SK-N-SH (cell line): ENCODE measurements around the gene LHX4. TPM values are rescaled to one million over a fixed set of nuclear protein-coding genes. Genes with fewer than 3 reads are reported as not detected.

ENCODE experiments used
- CTCF ChIA-PET: fragments of 300-600, 350-600 bp; formaldehyde crosslinking; extraction: SDS; loops from one replicate; lab custom pipeline; 2021; lab: Yijun Ruan, JAX
- POLR2A ChIA-PET: fragments of 350-600 bp; sonication (Branson Sonifier 250); formaldehyde crosslinking; extraction: SDS; loops from one replicate; lab custom pipeline; 2020; ENCODE audit warnings: antibody characterized with exemption, inconsistent platforms; lab: Yijun Ruan, JAX
- DNase-seq: peaks from one replicate; pipeline ENCODE4 v3.0.0; 2012
- H2AFZ ChIP-seq: fragments of 200-600 bp; sonication (generic); 2 replicates; pipeline ENCODE4 v1.8.1; 2016; ENCODE audit warnings: antibody characterized with exemption, mild to moderate bottlenecking, low read depth
- H3F3A ChIP-seq: fragments of 200-600 bp; sonication (generic); replicated peaks from 2 replicates; pipeline ENCODE3; 2016; ENCODE audit warnings: antibody characterized with exemption, mild to moderate bottlenecking; ENCODE audit not compliant: insufficient read depth
- H3K27ac ChIP-seq, 2 experiments: fragments of 200-500 bp in 1 of 2; fragments of 200-600 bp in 1 of 2; sonication (Bioruptor generic) in 1 of 2; sonication (generic), shearing (Covaris generic) in 1 of 2; 2 replicates each; pipeline versions ENCODE4 v1.5.1 to v1.6.1; 2014 to 2016; ENCODE audit warnings: low read depth in 2 of 2, inconsistent platforms in 1 of 2, low read length in 1 of 2, mild to moderate bottlenecking in 1 of 2, mixed read lengths in 1 of 2
- H3K27me3 ChIP-seq: fragments of 200-600 bp; sonication (generic), shearing (Covaris generic); 2 replicates; pipeline ENCODE4 v1.6.1; 2016; ENCODE audit warnings: mixed run types; ENCODE audit not compliant: insufficient read depth
- H3K36me3 ChIP-seq, 2 experiments: fragments of 200-500 bp in 1 of 2; fragments of 200-600 bp in 1 of 2; sonication (Bioruptor generic) in 1 of 2; sonication (generic) in 1 of 2; replicated peaks in 1 of 2; 2 replicates each; pipeline versions ENCODE3 to v1.5.1; 2014 to 2016; ENCODE audit warnings: low read length in 1 of 2, mild to moderate bottlenecking in 1 of 2; ENCODE audit not compliant: insufficient read depth in 2 of 2, control insufficient read depth in 1 of 2
- H3K4me1 ChIP-seq, 2 experiments: fragments of 200-500 bp in 1 of 2; fragments of 200-600 bp in 1 of 2; sonication (Bioruptor generic) in 1 of 2; sonication (generic), shearing (Covaris generic) in 1 of 2; 2 replicates each; pipeline versions ENCODE4 v1.5.1 to v1.6.1; 2014 to 2016; ENCODE audit warnings: low read depth in 1 of 2, low read length in 1 of 2, mixed run types in 1 of 2; ENCODE audit not compliant: insufficient read depth in 2 of 2, control insufficient read depth in 1 of 2
- H3K4me2 ChIP-seq: fragments of 200-600 bp; sonication (generic), shearing (Covaris generic); 2 replicates; pipeline ENCODE4 v1.6.1; 2017; ENCODE audit warnings: mixed run types
- H3K4me3 ChIP-seq, 2 experiments: fragments of 200-500 bp in 1 of 2; fragments of 200-600 bp in 1 of 2; sonication (Bioruptor generic) in 1 of 2; sonication (generic), shearing (Covaris generic) in 1 of 2; 2 replicates each; pipeline versions ENCODE4 v1.5.1 to v1.8.1; 2014 to 2016; ENCODE audit warnings: low read depth in 2 of 2, inconsistent platforms in 1 of 2, low read length in 1 of 2, mild to moderate bottlenecking in 1 of 2, mixed read lengths in 1 of 2, moderate library complexity in 1 of 2
- H3K79me2 ChIP-seq: fragments of 200-600 bp; sonication (generic); 2 replicates; pipeline ENCODE4 v1.8.1; 2017; ENCODE audit warnings: mild to moderate bottlenecking; ENCODE audit not compliant: insufficient read depth
- H3K9ac ChIP-seq: fragments of 200-600 bp; sonication (generic); 2 replicates; pipeline ENCODE4 v1.6.1; 2017; ENCODE audit warnings: mixed run types
- H3K9me2 ChIP-seq: fragments of 200-600 bp; sonication (generic); 2 replicates; pipeline ENCODE4 v1.6.1; 2017; ENCODE audit warnings: mixed run types
- H3K9me3 ChIP-seq: fragments of 200-600 bp; sonication (generic); 2 replicates; pipeline ENCODE4 v1.6.1; 2017; ENCODE audit warnings: mixed run types, mild to moderate bottlenecking, moderate library complexity
- H4K20me1 ChIP-seq: fragments of 200-600 bp; sonication (generic); 2 replicates; pipeline ENCODE4 v1.6.1; 2017; ENCODE audit warnings: mild to moderate bottlenecking, mixed run types; ENCODE audit not compliant: insufficient read depth
- CHD2 ChIP-seq: fragments of 150-350 bp; IDR thresholded peaks from 2 replicates; pipeline ENCODE4 v1.6.1; 2018; ENCODE audit warnings: low read length; ENCODE audit not compliant: partially characterized antibody
- CTCF ChIP-seq: fragments of 200-600 bp; sonication (generic); IDR thresholded peaks from 2 replicates; pipeline ENCODE4 v1.6.1; 2017; ENCODE audit warnings: antibody characterized with exemption, mild to moderate bottlenecking, moderate library complexity
- EP300 ChIP-seq, 2 experiments: IDR thresholded peaks; 2 replicates each; pipeline versions ENCODE4 v1.4.0 to v1.6.1; 2012; ENCODE audit warnings: borderline replicate concordance in 1 of 2, low read depth in 1 of 2, low read length in 1 of 2
- FOXJ3 ChIP-seq: sonication (generic); formaldehyde crosslinking; IDR thresholded peaks from 2 replicates; pipeline ENCODE4 v1.5.1; 2020; ENCODE audit warnings: mild to moderate bottlenecking, missing genetic modification reagents
- FOXM1 ChIP-seq: IDR thresholded peaks from 2 replicates; pipeline ENCODE4 v1.4.0; 2012; ENCODE audit warnings: low read depth, mild to moderate bottlenecking
- IRF3 ChIP-seq: fragments of 150-350 bp; IDR thresholded peaks from 2 replicates; pipeline ENCODE4 v1.6.1; 2016; ENCODE audit warnings: mild to moderate bottlenecking, low read depth, low read length
- JUND ChIP-seq: IDR thresholded peaks from 2 replicates; pipeline ENCODE4 v1.4.0; 2012
- MXI1 ChIP-seq: IDR thresholded peaks from 2 replicates; pipeline ENCODE4 v1.6.1; 2012; ENCODE audit warnings: mild to moderate bottlenecking, low read depth, low read length, improper control_type of control experiment
- NFIC ChIP-seq: IDR thresholded peaks from 2 replicates; pipeline ENCODE4 v1.4.0; 2012; ENCODE audit warnings: borderline replicate concordance
- NRF1 ChIP-seq: IDR thresholded peaks from 2 replicates; pipeline ENCODE4 v1.6.1; 2012; ENCODE audit warnings: low read depth, mild to moderate bottlenecking, low read length
- POLR2AphosphoS5 ChIP-seq: IDR thresholded peaks from 2 replicates; pipeline ENCODE4 v1.6.1; 2012; ENCODE audit warnings: low read depth, low read length
- RAD21 ChIP-seq: IDR thresholded peaks from 2 replicates; pipeline ENCODE4 v1.6.1; 2012; ENCODE audit warnings: mild to moderate bottlenecking, low read length
- RCOR1 ChIP-seq: fragments of 150-350 bp; IDR thresholded peaks from 2 replicates; pipeline ENCODE4 v1.6.1; 2017; ENCODE audit warnings: antibody characterized with exemption, low read length
- RFX5 ChIP-seq: IDR thresholded peaks from 2 replicates; pipeline ENCODE4 v1.6.1; 2012; ENCODE audit warnings: mild to moderate bottlenecking, improper control_type of control experiment, low read length
- SMC3 ChIP-seq: IDR thresholded peaks from 2 replicates; pipeline ENCODE4 v1.6.1; 2012; ENCODE audit warnings: low read depth, low read length, improper control_type of control experiment
- USF1 ChIP-seq: IDR thresholded peaks from 2 replicates; pipeline ENCODE4 v1.4.0; 2012; ENCODE audit warnings: low read depth, borderline replicate concordance
- YY1 ChIP-seq: IDR thresholded peaks from 2 replicates; pipeline ENCODE4 v1.4.0; 2012; ENCODE audit warnings: low read depth, mild to moderate bottlenecking
- WGBS: methylation state at CpG from one replicate; pipeline ENCODE4 v1.1.6; 2017; ENCODE audit warnings: low lambda C conversion rate; 5-methylcytosine and 5-hydroxymethylcytosine counted together
- polyA plus RNA-seq, 3 experiments: library from polyadenylated mRNA; depleted of rRNA; stranded (reverse); fragments of >200 nt; gene quantifications; 2 replicates each; pipeline ENCODE4 v1.2.3, GENCODE V29; 2012

LHX4 gene
- polyA plus RNA-seq, 1 of the 3 experiments (the other 2 are of a cell fraction), result not detected

GRCh38 chr1:180279651-180280050 is 49.6 kb downstream of the LHX4 start:
- no peaks in the 10 kb centered on the region for H3K27me3 ChIP-seq
- CTCF ChIA-PET, result interaction anchor here (0.6 kb wide), 1 partner anchor 198 kb away, joined by 4 read pairs; no protein-coding TSS in a partner anchor
- WGBS, result 100% methylated on average over 1 of the region's 1 CpG
- H4K20me1 ChIP-seq, result no peaks in the 10 kb centered on the region
- H3F3A ChIP-seq, result no peaks in the 10 kb centered on the region
- H3K9ac ChIP-seq, result no peak overlapping the region
- H3K9me3 ChIP-seq, result no peaks in the 10 kb centered on the region
- no peak for DNase-seq
- no peak overlapping the region for H3K4me2 ChIP-seq
- no peaks in the 10 kb centered on the region for H3K79me2 ChIP-seq
- TF ChIP-seq JUND, result no peak
- TF ChIP-seq POLR2AphosphoS5, result no peak
- TF ChIP-seq CTCF, result no peak
- TF ChIP-seq SMC3, result no peak
- TF ChIP-seq NFIC, result no peak
- no peak for TF ChIP-seq IRF3
- no peak for TF ChIP-seq FOXM1
- TF ChIP-seq CHD2, result no peak
- no peak for TF ChIP-seq FOXJ3
- no peak for TF ChIP-seq RAD21
- TF ChIP-seq RFX5, result no peak
- TF ChIP-seq NRF1, result no peak
- no peak for TF ChIP-seq EP300 (IDR thresholded peaks at IDR 0.05; ENCODE audit: borderline replicate concordance in 1 of 2, low read depth in 1 of 2, low read length in 1 of 2)
- TF ChIP-seq RCOR1, result no peak
- no peak for TF ChIP-seq MXI1
- no peak for TF ChIP-seq USF1
- TF ChIP-seq YY1, result no peak
- peaks cover 0 to 12% of the 10 kb centered on the region in 2 experiments; a peak in 2 of 4 replicates for H3K4me1 ChIP-seq
- H3K36me3 ChIP-seq, result peaks cover 0 to 58% of the 10 kb centered on the region in 2 experiments
- POLR2A ChIA-PET, result no interaction called here
- no peak overlapping the region for H2AFZ ChIP-seq
- no peak overlapping the region for H3K4me3 ChIP-seq
- no peaks in the 10 kb centered on the region for H3K9me2 ChIP-seq
- H3K27ac ChIP-seq, result no peak overlapping the region
